ENCODE data around the gene MEIOB.

MEIOB gene

DNA sequence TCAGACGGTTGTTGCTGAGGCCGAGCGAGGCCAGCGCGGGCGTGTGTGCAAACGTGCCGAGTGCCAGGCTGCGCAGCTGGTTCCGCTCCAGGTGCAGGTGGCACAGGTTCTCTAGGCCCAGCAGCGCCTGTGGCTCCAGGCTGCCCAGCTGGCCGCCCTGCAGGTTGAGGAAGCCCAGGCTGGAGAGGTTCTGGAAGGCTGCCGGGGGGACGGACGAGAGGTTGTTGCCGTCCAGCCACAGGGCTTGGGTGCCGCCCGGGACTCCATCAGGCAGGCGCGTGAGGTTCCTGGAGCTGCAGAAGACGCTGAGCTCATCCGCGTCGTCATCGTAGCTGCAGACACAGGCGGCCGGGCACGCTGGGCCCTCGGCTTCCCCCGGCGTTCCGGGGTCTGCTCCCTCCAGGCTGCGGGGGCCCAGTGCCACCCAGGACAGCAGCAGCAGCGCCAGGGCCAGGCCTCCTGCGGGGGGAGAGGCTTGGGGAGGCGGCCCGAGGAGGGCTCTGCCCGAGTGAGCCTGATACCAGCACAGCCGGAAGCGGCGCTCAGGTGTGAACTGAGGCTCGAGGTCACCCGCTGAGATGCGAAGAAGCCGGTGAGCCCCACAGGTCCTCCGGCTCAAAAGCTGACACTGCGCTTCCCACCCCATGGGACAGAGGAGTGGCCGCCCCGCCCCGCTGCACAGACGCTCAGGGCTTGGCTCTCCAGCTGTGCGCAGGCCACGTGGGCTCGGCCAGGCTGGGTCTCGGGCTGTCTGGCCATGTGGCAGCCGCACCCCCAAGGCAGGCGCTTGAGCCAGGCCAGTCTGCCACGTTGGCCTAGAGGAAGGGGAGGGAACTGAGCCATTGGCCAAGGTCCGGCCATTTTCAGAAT is 79.8 kb downstream of the MEIOB start:
- no peak overlapping the region for H3K4me3 ChIP-seq (replicated peaks; ENCODE audit: low read depth, low read length)
- no peak for DNase-seq (ENCODE audit: extremely low read depth, low read depth)
- TF ChIP-seq, protein P1, sequence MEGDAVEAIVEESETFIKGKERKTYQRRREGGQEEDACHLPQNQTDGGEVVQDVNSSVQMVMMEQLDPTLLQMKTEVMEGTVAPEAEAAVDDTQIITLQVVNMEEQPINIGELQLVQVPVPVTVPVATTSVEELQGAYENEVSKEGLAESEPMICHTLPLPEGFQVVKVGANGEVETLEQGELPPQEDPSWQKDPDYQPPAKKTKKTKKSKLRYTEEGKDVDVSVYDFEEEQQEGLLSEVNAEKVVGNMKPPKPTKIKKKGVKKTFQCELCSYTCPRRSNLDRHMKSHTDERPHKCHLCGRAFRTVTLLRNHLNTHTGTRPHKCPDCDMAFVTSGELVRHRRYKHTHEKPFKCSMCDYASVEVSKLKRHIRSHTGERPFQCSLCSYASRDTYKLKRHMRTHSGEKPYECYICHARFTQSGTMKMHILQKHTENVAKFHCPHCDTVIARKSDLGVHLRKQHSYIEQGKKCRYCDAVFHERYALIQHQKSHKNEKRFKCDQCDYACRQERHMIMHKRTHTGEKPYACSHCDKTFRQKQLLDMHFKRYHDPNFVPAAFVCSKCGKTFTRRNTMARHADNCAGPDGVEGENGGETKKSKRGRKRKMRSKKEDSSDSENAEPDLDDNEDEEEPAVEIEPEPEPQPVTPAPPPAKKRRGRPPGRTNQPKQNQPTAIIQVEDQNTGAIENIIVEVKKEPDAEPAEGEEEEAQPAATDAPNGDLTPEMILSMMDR (IDR thresholded peaks at IDR 0.05; ENCODE audit: low read depth, low read length, missing control alignments) = no peak

DNA sequence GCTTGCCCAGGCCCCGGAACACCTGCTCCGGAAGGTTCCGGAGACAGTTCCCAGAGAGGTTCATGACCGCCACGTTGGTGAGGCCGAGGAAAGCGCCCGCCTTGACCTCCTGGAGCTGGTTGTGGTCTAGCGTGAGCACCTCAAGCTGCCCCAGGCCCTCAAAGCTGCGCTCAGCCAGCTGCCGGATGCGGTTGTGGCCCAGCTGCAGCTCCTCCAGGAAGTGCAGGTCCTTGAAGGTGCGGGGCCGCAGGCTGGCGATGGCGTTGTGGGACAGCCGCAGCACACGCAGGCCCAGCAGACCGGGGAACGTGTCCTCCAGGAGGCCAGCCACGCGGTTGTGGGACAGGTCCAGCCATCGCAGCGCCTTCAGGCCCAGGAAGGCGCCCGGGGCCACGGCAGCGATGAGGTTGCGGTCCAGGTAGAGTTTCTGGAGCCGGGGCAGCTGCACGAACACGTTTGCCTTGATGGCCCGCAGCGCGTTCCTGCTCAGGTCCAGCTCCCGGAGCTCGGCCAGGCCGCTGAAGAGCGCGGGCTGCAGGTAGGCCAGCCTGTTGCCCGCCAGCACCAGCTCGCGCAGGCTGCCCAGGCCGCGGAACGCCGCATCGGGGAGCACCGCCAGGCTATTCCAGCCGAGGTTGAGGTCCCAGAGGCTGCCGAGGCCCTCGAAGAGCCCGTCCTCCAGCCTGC is 80.6 kb downstream of the MEIOB start:
- TF ChIP-seq, protein P1 (IDR thresholded peaks at IDR 0.05; ENCODE audit: low read depth, low read length, missing control alignments) = no peak
- no peak overlapping the region for H3K4me3 ChIP-seq (replicated peaks; ENCODE audit: low read depth, low read length)
- DNase-seq (ENCODE audit: extremely low read depth, low read depth) = no peak

DNA sequence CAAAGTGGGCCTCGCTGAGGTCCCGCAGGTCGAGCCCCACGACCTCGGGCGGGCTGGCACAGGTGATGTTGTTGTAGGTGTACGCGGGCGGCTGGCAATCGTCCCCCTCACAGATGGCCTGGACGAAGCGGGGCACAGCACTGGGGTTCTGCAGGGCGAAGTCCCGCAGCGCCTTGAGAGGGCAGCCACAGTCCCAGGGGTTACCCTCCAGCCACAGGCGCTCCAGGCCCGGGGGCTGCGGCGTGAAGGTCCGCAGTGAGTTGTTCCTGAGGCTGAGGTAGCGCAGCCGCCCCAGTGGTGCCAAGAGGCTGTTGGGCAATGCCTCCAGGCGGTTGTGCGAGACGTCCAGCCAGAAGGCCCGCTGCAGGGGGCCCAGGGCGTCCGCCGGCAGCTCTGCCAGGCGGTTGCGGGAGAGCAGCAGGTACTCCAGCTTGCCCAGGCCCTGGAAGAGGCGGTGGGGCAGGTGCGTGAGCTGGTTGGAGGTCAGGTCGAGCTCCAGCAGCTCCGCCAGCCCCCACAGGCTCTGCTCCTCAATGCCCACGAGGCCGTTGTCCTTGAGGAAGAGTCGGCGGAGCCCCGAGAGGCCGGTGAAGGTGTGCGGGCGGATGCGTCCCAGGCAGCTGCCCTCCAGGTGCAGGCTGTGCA is 81.2 kb downstream of the MEIOB start:
- no peak overlapping the region for H3K4me3 ChIP-seq (replicated peaks; ENCODE audit: low read depth, low read length)
- DNase-seq (ENCODE audit: extremely low read depth, low read depth) = no peak
- TF ChIP-seq, protein P1 (IDR thresholded peaks at IDR 0.05; ENCODE audit: low read depth, low read length, missing control alignments) = no peak

DNA sequence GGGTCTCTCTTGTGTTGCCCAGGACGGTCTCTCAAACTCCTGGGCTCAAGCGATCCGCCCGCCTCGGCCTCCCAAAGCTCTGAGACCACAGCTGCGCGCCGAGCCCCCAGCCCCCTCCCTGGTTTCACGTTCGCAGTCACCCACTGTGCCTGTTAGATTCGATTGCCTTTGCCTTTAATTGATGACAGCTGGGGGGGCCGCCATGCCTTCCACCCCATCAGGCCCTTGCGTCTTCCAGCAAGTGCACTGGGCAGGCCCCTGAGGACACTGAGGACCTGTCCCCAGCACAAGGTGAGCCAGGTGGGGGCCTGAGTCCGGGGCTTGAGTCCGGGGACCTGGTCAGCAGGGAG is 81.7 kb downstream of the MEIOB start:
- TF ChIP-seq, protein P1 (IDR thresholded peaks at IDR 0.05; ENCODE audit: low read depth, low read length, missing control alignments) = no peak
- no peak for DNase-seq (ENCODE audit: extremely low read depth, low read depth)
- H3K4me3 ChIP-seq (replicated peaks; ENCODE audit: low read depth, low read length) = no peak overlapping the region

DNA sequence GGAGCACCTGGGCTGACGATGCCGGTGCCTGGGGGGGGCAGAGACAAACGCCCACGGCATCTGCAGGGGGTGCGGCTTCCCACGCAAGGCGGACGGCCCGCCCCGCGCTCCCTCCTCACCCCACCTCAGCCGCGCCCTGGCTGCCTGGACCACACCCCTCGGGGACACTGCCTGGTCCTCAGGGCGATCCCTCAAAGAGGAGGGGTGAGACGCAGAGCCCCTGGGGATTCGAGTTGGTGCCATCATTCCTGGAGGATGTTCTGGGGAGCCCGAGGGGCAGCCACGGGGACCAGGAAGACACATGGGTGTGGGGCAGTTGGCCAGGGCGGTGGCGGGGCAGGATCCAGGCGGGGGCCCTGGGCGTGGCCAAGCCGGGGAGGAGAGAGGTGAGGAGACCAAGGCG is 82.3 kb downstream of the MEIOB start:
- no peak overlapping the region for H3K4me3 ChIP-seq (replicated peaks; ENCODE audit: low read depth, low read length)
- no peak for DNase-seq (ENCODE audit: extremely low read depth, low read depth)
- TF ChIP-seq, protein P1 (IDR thresholded peaks at IDR 0.05; ENCODE audit: low read depth, low read length, missing control alignments) = no peak

DNA sequence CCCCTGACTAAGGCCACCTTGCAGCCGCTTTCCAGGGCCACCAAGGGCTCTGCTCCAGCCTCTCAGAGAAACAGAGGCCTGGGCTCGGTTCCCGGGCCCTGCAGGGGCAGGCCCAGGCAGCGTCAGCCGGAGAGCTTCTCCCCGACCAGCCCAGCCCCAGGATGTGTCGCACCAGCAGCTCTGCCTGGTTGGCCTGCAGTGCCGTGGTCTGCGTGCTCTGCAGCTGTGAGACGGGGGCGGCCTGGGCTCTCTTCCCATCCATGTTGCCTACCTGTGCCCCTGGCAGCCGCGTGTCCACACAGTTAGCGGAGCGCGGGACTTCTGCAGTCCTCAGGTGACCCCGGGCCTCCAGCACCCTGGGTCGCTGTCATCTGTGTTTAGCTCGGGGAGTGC is 83.3 kb downstream of the MEIOB start:
- TF ChIP-seq, protein P1 (IDR thresholded peaks at IDR 0.05; ENCODE audit: low read depth, low read length, missing control alignments) = no peak
- no peak for DNase-seq (ENCODE audit: extremely low read depth, low read depth)
- H3K4me3 ChIP-seq (replicated peaks; ENCODE audit: low read depth, low read length) = no peak overlapping the region
